ENCODE measurements around the gene TACO1.

TACO1 gene

DNA sequence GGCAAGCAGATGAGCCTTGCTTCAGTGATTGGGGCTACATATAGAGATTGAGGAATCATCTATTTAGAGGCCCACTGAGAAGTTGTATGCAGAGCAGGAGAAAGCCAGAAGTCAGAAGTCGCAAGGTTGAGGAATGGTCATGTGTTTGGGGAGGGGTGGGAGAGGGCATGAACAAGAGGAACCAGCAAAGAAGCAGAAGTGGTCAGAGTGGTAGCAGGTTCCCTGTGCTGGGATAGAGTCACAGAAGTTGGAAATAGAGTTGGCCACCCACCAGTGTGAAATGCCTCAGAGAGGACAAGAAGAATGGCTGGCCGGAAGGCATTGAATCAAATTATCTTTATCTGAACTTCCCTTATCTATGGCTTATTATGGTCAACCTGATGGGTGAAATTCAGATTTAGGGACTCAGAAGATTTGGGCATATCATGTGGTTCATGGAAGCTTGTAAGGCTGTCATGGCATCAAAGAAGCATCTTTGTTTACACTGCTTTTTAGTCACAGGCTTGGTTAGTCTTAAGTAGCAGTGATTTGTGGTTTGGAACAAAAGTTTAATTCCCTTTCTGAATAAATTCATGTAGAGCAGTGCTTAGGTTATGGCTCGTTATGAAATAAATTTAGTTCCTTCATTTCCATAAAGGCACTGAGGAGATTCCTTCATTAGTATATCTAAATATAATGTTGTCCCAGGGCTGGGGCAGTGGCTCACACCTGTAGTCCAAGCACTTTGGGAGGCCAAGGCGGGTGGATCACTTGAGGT is 41.2 kb downstream of the TACO1 start:
- no peak for DNase-seq

DNA sequence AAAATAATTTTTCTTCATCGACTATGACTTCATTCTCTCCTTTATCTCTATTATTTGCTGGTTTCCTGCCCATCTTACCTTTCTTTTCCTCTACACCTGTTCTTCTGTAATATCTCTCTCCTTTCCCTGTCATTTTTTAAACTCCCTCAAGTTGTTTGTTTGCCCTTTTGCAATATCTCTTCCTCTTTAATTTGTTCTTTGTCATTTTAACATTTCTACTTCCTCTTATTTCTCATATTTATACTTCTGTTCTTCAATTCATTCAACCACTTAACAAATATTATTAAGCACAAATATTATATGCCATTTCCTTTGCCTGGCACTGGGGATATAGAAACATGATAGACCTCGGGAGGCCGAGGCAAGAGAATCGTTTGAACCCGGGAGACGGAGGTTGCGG is 44.2 kb downstream of the TACO1 start:
- no peak for DNase-seq

DNA sequence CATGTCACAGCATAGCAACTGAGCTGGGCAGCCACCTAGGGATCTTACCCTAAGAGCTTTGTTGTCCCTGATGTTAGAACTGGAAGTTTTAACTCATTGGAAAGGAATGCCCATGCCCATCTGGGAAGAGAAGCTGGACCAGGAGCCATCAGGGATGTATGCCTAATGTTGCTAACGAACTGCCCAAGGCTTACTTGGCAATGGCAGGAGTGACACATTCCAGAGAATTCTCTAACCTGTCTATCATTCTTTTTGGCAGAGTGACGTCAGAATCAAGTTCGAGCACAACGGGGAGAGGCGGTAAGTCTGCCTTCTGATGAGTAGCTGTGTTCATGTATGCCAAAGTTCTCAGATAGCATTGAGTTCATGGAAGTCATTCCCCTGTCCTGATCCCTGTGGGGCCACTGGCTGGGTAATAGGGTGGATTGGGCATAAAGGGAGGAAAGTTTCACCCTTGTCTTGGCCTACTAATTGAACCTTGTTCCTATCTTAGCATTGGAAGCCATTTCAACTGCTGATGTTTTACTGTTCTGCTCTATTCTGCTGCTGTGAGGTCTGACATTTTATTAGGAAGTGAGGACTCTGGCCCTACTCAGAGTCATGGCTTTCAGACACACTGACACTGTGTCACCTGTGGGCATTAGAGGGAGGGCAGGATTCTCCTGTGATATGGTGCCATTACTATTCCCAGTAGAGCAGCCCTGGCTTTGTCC is 45.2 kb downstream of the TACO1 start:
- DNase-seq, result no peak

DNA sequence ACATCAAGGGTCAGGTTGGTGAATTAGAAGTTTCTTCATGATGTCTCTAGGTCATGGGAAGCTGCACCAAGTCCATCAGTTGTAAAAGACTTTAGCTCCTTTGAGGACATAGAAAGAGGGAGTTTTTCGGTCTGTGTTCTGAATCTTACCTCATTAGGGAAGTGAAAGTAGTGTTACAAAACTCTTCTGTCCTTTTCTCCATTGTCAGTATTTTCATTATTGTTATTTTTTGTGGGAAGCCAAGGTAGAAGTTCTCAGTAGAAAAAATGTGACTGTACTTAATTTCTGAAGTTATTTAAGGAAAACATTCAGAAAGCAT is 45.8 kb downstream of the TACO1 start:
- DNase-seq, result no peak

DNA sequence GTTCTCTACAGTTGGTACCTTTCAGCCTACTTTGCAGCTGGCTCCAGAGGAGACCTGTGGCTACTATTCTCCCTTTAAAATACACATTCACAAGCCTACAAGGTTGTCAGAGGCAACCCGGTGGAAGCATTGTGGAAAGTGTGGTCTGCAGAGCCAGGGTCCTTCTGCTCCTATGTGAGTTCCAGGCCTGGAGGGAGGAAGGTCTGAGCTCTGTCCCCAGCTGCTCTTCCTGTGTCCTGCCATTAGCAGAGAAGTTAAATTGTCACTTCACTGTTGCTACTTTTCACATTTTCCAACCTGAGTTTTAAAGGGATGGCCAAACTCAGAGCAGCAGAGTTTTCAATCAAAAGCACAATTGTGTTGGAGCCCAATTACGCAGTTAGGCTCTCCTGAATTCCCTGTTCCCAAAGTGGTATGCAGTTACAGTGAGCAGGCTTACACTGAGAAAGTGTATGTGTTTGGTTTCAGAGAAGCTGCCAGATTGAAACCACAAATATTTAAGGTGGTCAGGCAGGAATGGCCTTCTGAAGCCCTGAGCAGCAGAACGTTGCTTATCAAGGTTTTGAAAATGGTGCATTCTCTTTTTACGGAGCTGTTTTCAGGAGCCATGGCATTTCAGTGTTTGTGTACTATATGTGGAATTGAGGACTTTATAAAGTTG is 46.5 kb downstream of the TACO1 start:
- DNase-seq, result no peak

DNA sequence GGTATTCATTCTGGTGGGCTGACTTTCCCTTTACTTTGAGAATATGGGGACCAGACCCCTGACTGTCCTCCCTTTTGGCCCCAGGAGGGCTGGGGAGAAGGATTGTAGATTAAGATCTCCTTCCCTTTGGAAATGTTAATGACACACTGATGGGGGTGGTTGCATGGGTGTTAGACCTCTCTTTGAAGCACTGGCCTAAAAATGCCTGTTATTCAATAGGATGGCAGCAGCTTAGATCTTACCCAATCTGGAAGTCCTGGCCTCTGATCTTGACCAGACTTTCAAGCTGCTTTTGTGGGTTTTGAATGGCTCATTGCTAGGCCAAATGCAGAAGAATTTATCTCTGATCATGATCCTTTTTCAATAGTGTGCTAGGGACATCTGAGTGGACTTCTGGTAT is 47.2 kb downstream of the TACO1 start:
- DNase-seq, result no peak

DNA sequence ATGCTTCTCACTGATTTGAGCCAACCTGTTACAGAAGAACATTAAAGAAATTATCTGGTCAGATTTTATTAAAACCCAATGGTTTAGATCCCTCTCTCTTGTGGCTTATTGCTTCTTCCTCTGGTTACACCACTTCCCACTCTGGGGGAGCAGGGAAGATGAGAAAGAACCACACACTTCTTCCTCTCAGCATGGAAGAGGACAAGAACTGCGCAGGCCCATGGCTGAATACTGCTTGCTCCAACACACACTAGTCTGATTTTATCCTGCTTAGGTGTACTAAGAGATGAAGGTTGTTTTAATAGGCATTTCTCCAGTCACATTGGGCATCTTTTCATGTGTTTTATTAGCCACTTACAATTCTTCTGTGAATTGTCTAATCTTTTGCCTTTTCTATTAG is 49.1 kb downstream of the TACO1 start:
- DNase-seq, result no peak

DNA sequence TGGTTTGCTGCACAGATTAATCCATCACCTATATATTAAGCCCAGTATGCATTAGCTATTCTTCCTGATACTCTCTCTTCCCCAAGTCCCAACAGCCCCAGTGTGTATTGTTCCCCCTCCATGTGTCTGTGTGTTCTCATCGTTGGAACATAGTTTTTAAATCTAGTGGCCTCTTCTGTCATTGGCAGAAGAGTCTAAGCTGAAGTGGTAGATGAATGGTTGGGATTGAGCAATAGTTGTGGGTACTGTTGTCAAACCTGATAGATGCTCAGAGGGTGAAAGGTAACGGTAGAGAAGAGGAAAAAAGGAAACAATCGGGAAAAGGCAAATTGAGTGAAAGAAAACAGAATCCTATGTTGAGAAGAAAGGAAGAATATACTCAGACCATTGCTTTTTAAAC is 51.4 kb downstream of the TACO1 start:
- DNase-seq, result no peak

DNA sequence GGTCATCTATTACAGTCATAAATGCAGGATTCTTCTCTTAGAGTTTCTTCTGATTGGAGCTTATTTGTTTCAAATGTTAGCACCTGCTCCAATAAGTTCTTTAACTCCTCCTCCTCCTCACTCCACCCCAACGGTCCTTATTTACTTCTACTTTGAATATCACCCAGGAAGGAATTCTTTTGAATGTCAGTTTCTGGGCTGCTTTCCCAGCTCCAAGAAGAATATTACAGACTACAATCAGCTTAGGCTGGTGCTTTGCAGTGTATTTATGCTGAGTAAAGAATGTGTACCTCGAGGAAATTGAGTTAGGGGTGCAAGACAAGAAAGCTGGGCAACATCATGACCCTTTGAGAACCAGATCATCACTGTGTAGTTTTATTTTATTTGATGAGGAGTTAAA is 52.4 kb downstream of the TACO1 start:
- DNase-seq, result no peak

DNA sequence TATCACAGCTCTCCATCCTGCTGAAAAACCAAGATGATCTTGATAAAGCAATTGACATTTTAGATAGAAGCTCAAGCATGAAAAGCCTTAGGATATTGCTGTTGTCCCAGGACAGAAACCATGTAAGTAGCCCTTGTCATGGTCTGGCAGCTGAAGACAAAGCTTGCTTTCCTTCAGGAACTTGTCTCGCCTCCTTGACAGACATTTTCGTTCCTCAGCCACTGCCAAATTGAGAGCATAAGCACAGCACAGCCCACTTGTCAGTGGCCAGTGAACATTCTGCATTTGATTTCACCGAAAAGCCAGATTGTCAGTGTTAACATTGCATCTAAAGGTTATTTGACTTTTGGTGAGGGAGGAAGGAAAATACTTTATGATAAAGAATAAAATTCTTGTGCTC is 57.1 kb downstream of the TACO1 start:
- no peak for DNase-seq
